K562 (cell line): ENCODE data around the gene CD300LG. TPM values are rescaled to one million over a fixed set of nuclear protein-coding genes. Genes with fewer than 3 reads are reported as not detected.

Experiments
- ATAC-seq: fragments of 200-7000 bp; cut with Tn5 transposase; 3 replicates; pipeline ENCODE4 v1.9.1; 2020; ENCODE audit warnings: moderate library complexity
- BruUV-seq: library from RNA; stranded (reverse); fragments of 400-500 nt; replicated peaks from 2 replicates; lab custom pipeline; 2021; lab: Mats Ljungman, UMichigan
- CTCF ChIA-PET: fragments of 300-600 bp; formaldehyde crosslinking; extraction: SDS; loops from one replicate; lab custom pipeline; 2021; ENCODE audit warnings: low intra/inter-chr PET ratio; lab: Yijun Ruan, JAX
- POLR2A ChIA-PET: fragments of 300-600, 350-650 bp; sonication (Branson Sonifier 250); formaldehyde crosslinking; extraction: SDS; loops from one replicate; lab custom pipeline; 2021; ENCODE audit warnings: antibody characterized with exemption, inconsistent platforms; lab: Yijun Ruan, JAX
- DNase-seq, 4 experiments: peaks; one replicate each; pipeline versions ENCODE4 v3.0.0 to v3.0.0-alpha.2; 2011 to 2018; ENCODE audit warnings: low spot score in 3 of 4, mixed read lengths in 3 of 4; ENCODE audit errors: extremely low read depth in 1 of 4
- FAIRE-seq: peaks from 2 replicates; lab custom pipeline; 2011; peaks lifted over from hg19 to GRCh38; lab: Jason Lieb, UNC
- H2AFZ ChIP-seq: 2 replicates; pipeline ENCODE4 v1.6.0; 2011; ENCODE audit warnings: low read depth, low read length, control low read depth, inconsistent platforms
- H3K27ac ChIP-seq: fragments of 200-600 bp; 3 replicates; pipeline ENCODE4 v1.8.0; 2011; ENCODE audit warnings: low read depth, mild to moderate bottlenecking, control low read depth, inconsistent platforms, low read length, moderate library complexity, mixed read lengths; ENCODE audit errors: extremely low read depth
- H3K27me3 ChIP-seq, 2 experiments: fragments of 300-600 bp in 1 of 2; 2 replicates in 1 of 2; 3 replicates in 1 of 2; pipeline versions ENCODE4 v1.6.0 to v1.8.0; 2011; ENCODE audit warnings: inconsistent platforms in 2 of 2, low read length in 2 of 2, mild to moderate bottlenecking in 1 of 2, mixed read lengths in 1 of 2, moderate library complexity in 1 of 2; ENCODE audit not compliant: control insufficient read depth in 2 of 2, insufficient read depth in 2 of 2
- H3K36me3 ChIP-seq: fragments of 300-600 bp; 3 replicates; pipeline ENCODE4 v1.8.0; 2011; ENCODE audit warnings: mild to moderate bottlenecking, low read length, inconsistent platforms; ENCODE audit not compliant: control insufficient read depth, insufficient read depth
- H3K4me1 ChIP-seq, 2 experiments: fragments of 200-600 bp in 1 of 2; replicated peaks in 1 of 2; 2 replicates in 1 of 2; 3 replicates in 1 of 2; pipeline versions ENCODE4 v1.5.1 to v1.8.0; 2011; ENCODE audit warnings: inconsistent platforms in 2 of 2, low read length in 2 of 2, mild to moderate bottlenecking in 1 of 2, mixed read lengths in 1 of 2, moderate library complexity in 1 of 2; ENCODE audit not compliant: control insufficient read depth in 2 of 2, insufficient read depth in 2 of 2
- H3K4me2 ChIP-seq: 2 replicates; pipeline ENCODE4 v1.6.1; 2011; ENCODE audit warnings: low read length, control low read depth, inconsistent platforms, mixed read lengths; ENCODE audit not compliant: insufficient read depth
- H3K4me3 ChIP-seq: fragments of 200-600 bp; sonication (generic), shearing (Covaris generic); 2 replicates; pipeline ENCODE4 v1.5.1; 2016; ENCODE audit warnings: control low read depth, inconsistent platforms
- H3K79me2 ChIP-seq: fragments of 200-600 bp; 3 replicates; pipeline ENCODE4 v1.8.0; 2011; ENCODE audit warnings: low read length, inconsistent platforms; ENCODE audit not compliant: control insufficient read depth, insufficient read depth
- H3K9ac ChIP-seq, 2 experiments: 2 replicates each; pipeline versions ENCODE4 v1.6.0 to v1.6.1; 2011; ENCODE audit warnings: low read depth in 2 of 2, low read length in 2 of 2, control low read depth in 1 of 2, inconsistent platforms in 1 of 2, mild to moderate bottlenecking in 1 of 2, mixed read lengths in 1 of 2; ENCODE audit not compliant: insufficient read depth in 1 of 2
- H3K9me1 ChIP-seq: one replicate; pipeline ENCODE4 v1.6.0; 2011; ENCODE audit warnings: inconsistent platforms, mild to moderate bottlenecking, low read length, moderate library complexity; ENCODE audit not compliant: control insufficient read depth, insufficient read depth
- H3K9me3 ChIP-seq: replicated peaks from 2 replicates; pipeline ENCODE4 v1.5.1; 2011; ENCODE audit warnings: low read depth, low read length, inconsistent platforms; ENCODE audit not compliant: control insufficient read depth, insufficient read depth
- H4K20me1 ChIP-seq: replicated peaks from 2 replicates; pipeline ENCODE4 v1.6.1; 2011; ENCODE audit warnings: low read length, inconsistent platforms, mixed read lengths; ENCODE audit not compliant: control insufficient read depth, insufficient read depth
- JUN ChIP-seq, 2 experiments: sonication (generic) in 1 of 2; formaldehyde crosslinking in 1 of 2; IDR thresholded peaks; 2 replicates each; pipeline versions ENCODE4 v1.6.1 to v1.8.0; 2012 to 2022; ENCODE audit warnings: borderline replicate concordance in 2 of 2, mild to moderate bottlenecking in 2 of 2, improper control_type of control experiment in 1 of 2, low read depth in 1 of 2, low read length in 1 of 2, missing genetic modification reagents in 1 of 2
- MAZ ChIP-seq, 2 experiments: fragments of 450-650 bp in 1 of 2; sonication (generic) in 1 of 2; formaldehyde crosslinking; IDR thresholded peaks in 1 of 2; conservative IDR thresholded peaks in 1 of 2; 2 replicates each; pipeline versions ENCODE4 v1.4.0 to v1.5.0; 2020; ENCODE audit warnings: mild to moderate bottlenecking in 1 of 2, missing genetic modification reagents in 1 of 2
- RBBP5 ChIP-seq: fragments of 200-600 bp; sonication (generic); IDR thresholded peaks from 2 replicates; pipeline ENCODE4 v1.6.1; 2012; ENCODE audit warnings: borderline replicate concordance, mild to moderate bottlenecking, low read length, control low read depth, inconsistent platforms; ENCODE audit not compliant: insufficient read depth, poor library complexity, severe bottlenecking
- ZNF23 ChIP-seq: fragments of 250-450 bp; sonication (Bioruptor Pico); IDR thresholded peaks from 2 replicates; pipeline ENCODE4 v1.4.0; 2020; ENCODE audit warnings: mild to moderate bottlenecking
- ZNF584 ChIP-seq: fragments of 200-800 bp; sonication (Bioruptor generic); IDR thresholded peaks from 2 replicates; pipeline ENCODE4 v1.6.1; 2016; ENCODE audit warnings: low read depth, mild to moderate bottlenecking, missing genetic modification characterization, missing compliant biosample characterization
- WGBS: fragments of 100-300 bp; shearing (Covaris generic); methylation state at CpG from one replicate; pipeline ENCODE4 v1.1.6; 2016; ENCODE audit warnings: low coverage, mixed read lengths; ENCODE audit not compliant: insufficient coverage; ENCODE audit errors: missing lambda C conversion rate; 5-methylcytosine and 5-hydroxymethylcytosine counted together
- in situ Hi-C: fragments of 300-500 bp; cut with MboI; formaldehyde crosslinking; loops from 4 replicates; pipeline ENCODE4 v1.15.0; 2018; ENCODE audit warnings: inconsistent platforms, mixed read lengths
- intact Hi-C: fragments of 100-400 bp; cut with micrococcal nuclease; formaldehyde crosslinking; loops from 2 replicates; pipeline ENCODE4 v1.14.2; 2022
- polyA plus RNA-seq, 8 experiments: library from polyadenylated mRNA; depleted of rRNA in 4 of 8; stranded (reverse) in 5 of 8; unstranded in 3 of 8; fragments of >200 nt; fragmentation: Nextera tagmentation in 2 of 8; fragmentation: Illumina TruSeq in 1 of 8; extraction: Ambion mirVana in 2 of 8; extraction: Trizol in 1 of 8; gene quantifications; 2 replicates each; pipeline versions ENCODE4 v1.2.1 to v1.2.3, GENCODE V29; 2011 to 2014; ENCODE audit warnings: inconsistent platforms in 1 of 8, missing spikeins in 1 of 8
- total RNA-seq, 7 experiments: library from RNA; depleted of rRNA in 6 of 7; stranded (reverse); fragments of >200 nt in 6 of 7; fragmentation: Illumina TruSeq in 2 of 7; extraction: Trizol in 2 of 7; gene quantifications; 2 replicates each; pipeline versions ENCODE4 v1.2.1 to v1.2.3, GENCODE V29; 2011 to 2021; ENCODE audit warnings: low replicate concordance in 1 of 7
- TF ChIP-seq, protein P1 (sequence below): sonication (generic); formaldehyde crosslinking; IDR thresholded peaks from 2 replicates; pipeline ENCODE4 v1.8.0; 2023; ENCODE audit warnings: mild to moderate bottlenecking, missing genetic modification reagents
- TF ChIP-seq, protein P2 (sequence below): fragments of 450-650 bp; IDR thresholded peaks from 2 replicates; pipeline ENCODE4 v1.6.1; 2018; ENCODE audit not compliant: partially characterized antibody
- TF ChIP-seq, protein P3 (sequence below): fragments of 450-650 bp; IDR thresholded peaks from 2 replicates; pipeline ENCODE4 v1.6.1; 2018; ENCODE audit warnings: mild to moderate bottlenecking, low read depth; ENCODE audit not compliant: partially characterized antibody
- TF ChIP-seq, protein P4 (sequence below): sonication (generic); IDR thresholded peaks from 2 replicates; pipeline ENCODE4 v1.6.1; 2016

CD300LG gene
- total and polyA plus RNA-seq, 9 of the 15 experiments (the other 6 are each of a cell fraction or from before 2014, with no cell fraction given) = not detected

DNA sequence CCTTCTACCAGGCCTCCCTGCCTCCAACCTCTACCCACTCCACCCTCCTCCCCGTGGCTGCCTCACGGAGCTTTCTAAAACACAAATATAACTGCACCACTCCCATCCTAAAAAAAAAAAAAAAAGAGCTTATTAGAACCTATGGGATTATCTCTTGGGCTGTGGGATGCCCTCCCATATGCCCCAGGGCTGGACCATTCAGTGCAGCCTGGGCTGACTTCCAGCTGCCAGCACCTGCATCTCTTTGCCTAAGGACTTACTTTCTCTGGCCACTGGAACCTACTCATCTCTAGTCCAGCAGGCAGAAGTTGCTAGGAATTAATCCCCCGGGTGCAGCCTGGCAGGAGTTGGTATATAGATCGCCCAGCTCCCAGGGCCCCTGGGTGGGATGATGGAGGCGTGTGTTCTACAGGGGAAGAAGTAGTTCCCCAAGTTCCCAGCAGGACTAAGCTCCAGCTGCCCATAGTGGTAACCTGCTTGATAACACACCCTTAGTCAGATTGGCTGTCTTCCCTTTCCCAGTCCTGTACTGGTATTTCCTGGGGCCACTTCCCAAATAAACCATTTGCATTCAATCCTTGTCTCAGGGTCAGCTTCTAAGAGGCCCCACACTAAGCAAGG is 24.3 kb upstream of the CD300LG start:
- no peak overlapping the region for H2AFZ ChIP-seq
- in situ Hi-C loops = no loop called here
- H3K27ac ChIP-seq = no peak overlapping the region
- POLR2A ChIA-PET = interaction anchor here (0.7 kb wide), 2 partner anchors 10 to 17 kb away, joined by 3 read pairs; partner anchors contain the start of gene MPP3
- H3K36me3 ChIP-seq = peaks cover 2% of the 10 kb centered on the region; the same call in 1 of the 3 replicates
- no peaks in the 10 kb centered on the region for H4K20me1 ChIP-seq
- no peaks in the 10 kb centered on the region for H3K79me2 ChIP-seq
- FAIRE-seq = no peak
- H3K9me3 ChIP-seq = no peaks in the 10 kb centered on the region
- 29% methylated on average over 3 of the region's 5 CpGs for WGBS
- CTCF ChIA-PET = no interaction called here
- H3K9me1 ChIP-seq = no peaks in the 10 kb centered on the region
- H3K9ac ChIP-seq = no peak overlapping the region
- intact Hi-C loops = no loop called here
- no peak overlapping the region for H3K4me3 ChIP-seq
- ATAC-seq = no peak
- 0 out of 5 replicates have a peak, but pooled peaks cover 0 to 3% of the 10 kb centered on the region in 2 experiments for H3K4me1 ChIP-seq
- DNase-seq = no peak
- H3K4me2 ChIP-seq = no peak overlapping the region
- no peaks in the 10 kb centered on the region for H3K27me3 ChIP-seq
- BruUV-seq = no TSS peak
- TF ChIP-seq RBBP5 (no peak), JUN (IDR thresholded peaks at IDR 0.05; ENCODE audit: borderline replicate concordance, low read depth, low read length) (no peak), JUN (CRISPR knock-in tag; IDR thresholded peaks at IDR 0.05; ENCODE audit: borderline replicate concordance) (no peak), ZNF23 (no peak), MAZ (CRISPR knock-in tag; conservative IDR thresholded peaks at IDR 0.05 in 1 of 2, IDR thresholded peaks at IDR 0.05 in 1 of 2) (no peak), ZNF584 (no peak)
- TF ChIP-seq, protein P1, sequence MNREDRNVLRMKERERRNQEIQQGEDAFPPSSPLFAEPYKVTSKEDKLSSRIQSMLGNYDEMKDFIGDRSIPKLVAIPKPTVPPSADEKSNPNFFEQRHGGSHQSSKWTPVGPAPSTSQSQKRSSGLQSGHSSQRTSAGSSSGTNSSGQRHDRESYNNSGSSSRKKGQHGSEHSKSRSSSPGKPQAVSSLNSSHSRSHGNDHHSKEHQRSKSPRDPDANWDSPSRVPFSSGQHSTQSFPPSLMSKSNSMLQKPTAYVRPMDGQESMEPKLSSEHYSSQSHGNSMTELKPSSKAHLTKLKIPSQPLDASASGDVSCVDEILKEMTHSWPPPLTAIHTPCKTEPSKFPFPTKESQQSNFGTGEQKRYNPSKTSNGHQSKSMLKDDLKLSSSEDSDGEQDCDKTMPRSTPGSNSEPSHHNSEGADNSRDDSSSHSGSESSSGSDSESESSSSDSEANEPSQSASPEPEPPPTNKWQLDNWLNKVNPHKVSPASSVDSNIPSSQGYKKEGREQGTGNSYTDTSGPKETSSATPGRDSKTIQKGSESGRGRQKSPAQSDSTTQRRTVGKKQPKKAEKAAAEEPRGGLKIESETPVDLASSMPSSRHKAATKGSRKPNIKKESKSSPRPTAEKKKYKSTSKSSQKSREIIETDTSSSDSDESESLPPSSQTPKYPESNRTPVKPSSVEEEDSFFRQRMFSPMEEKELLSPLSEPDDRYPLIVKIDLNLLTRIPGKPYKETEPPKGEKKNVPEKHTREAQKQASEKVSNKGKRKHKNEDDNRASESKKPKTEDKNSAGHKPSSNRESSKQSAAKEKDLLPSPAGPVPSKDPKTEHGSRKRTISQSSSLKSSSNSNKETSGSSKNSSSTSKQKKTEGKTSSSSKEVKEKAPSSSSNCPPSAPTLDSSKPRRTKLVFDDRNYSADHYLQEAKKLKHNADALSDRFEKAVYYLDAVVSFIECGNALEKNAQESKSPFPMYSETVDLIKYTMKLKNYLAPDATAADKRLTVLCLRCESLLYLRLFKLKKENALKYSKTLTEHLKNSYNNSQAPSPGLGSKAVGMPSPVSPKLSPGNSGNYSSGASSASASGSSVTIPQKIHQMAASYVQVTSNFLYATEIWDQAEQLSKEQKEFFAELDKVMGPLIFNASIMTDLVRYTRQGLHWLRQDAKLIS (CRISPR knock-in tag) = no peak
- TF ChIP-seq, protein P2, sequence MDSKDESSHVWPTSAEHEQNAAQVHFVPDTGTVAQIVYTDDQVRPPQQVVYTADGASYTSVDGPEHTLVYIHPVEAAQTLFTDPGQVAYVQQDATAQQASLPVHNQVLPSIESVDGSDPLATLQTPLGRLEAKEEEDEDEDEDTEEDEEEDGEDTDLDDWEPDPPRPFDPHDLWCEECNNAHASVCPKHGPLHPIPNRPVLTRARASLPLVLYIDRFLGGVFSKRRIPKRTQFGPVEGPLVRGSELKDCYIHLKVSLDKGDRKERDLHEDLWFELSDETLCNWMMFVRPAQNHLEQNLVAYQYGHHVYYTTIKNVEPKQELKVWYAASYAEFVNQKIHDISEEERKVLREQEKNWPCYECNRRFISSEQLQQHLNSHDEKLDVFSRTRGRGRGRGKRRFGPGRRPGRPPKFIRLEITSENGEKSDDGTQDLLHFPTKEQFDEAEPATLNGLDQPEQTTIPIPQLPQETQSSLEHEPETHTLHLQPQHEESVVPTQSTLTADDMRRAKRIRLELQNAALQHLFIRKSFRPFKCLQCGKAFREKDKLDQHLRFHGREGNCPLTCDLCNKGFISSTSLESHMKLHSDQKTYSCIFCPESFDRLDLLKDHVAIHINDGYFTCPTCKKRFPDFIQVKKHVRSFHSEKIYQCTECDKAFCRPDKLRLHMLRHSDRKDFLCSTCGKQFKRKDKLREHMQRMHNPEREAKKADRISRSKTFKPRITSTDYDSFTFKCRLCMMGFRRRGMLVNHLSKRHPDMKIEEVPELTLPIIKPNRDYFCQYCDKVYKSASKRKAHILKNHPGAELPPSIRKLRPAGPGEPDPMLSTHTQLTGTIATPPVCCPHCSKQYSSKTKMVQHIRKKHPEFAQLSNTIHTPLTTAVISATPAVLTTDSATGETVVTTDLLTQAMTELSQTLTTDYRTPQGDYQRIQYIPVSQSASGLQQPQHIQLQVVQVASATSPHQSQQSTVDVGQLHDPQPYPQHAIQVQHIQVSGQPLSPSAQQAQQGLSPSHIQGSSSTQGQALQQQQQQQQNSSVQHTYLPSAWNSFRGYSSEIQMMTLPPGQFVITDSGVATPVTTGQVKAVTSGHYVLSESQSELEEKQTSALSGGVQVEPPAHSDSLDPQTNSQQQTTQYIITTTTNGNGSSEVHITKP = no peak
- TF ChIP-seq, protein P3, sequence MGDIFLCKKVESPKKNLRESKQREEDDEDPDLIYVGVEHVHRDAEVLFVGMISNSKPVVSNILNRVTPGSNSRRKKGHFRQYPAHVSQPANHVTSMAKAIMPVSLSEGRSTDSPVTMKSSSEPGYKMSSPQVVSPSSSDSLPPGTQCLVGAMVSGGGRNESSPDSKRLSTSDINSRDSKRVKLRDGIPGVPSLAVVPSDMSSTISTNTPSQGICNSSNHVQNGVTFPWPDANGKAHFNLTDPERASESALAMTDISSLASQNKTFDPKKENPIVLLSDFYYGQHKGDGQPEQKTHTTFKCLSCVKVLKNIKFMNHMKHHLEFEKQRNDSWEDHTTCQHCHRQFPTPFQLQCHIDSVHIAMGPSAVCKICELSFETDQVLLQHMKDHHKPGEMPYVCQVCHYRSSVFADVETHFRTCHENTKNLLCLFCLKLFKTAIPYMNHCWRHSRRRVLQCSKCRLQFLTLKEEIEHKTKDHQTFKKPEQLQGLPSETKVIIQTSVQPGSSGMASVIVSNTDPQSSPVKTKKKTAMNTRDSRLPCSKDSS = no peak
- TF ChIP-seq, protein P4, sequence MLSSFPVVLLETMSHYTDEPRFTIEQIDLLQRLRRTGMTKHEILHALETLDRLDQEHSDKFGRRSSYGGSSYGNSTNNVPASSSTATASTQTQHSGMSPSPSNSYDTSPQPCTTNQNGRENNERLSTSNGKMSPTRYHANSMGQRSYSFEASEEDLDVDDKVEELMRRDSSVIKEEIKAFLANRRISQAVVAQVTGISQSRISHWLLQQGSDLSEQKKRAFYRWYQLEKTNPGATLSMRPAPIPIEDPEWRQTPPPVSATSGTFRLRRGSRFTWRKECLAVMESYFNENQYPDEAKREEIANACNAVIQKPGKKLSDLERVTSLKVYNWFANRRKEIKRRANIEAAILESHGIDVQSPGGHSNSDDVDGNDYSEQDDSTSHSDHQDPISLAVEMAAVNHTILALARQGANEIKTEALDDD = no peak
